DMS79 treated with DMSO at 0.1 percent for 48 hours (cell line): ENCODE results near the gene DDI2.

Experiments used
- DNase-seq: peaks from one replicate; lab custom pipeline; 2025; lab: John Stamatoyannopoulos, UW

DDI2 gene

GRCh38 chr1:15605398-15606383, 11.6 kb upstream of the DDI2 start:
- no peak for DNase-seq

DNA sequence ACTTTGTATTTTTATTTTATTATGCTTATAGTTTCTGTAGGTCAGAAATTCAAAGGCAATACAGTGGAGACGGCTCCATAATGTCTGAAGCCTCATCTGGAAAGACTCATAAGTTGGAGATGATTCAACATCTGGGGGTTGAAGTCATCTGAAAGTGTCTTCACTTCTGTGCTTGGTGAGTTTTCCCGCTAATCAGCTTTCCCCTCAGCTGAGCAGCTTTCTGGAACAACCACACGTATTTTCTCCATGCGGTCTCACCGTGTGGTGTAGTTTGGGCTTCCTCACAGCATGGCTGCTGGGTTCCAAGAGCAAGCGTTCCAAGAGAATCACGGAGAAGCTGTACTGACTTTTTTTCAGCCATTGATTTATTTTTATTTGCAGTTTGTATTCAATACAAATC, 7.6 kb upstream of the DDI2 start:
- no peak for DNase-seq

GRCh38 chr1:15610167-15610566, 7.1 kb upstream of the DDI2 start:
- no peak for DNase-seq

DNA sequence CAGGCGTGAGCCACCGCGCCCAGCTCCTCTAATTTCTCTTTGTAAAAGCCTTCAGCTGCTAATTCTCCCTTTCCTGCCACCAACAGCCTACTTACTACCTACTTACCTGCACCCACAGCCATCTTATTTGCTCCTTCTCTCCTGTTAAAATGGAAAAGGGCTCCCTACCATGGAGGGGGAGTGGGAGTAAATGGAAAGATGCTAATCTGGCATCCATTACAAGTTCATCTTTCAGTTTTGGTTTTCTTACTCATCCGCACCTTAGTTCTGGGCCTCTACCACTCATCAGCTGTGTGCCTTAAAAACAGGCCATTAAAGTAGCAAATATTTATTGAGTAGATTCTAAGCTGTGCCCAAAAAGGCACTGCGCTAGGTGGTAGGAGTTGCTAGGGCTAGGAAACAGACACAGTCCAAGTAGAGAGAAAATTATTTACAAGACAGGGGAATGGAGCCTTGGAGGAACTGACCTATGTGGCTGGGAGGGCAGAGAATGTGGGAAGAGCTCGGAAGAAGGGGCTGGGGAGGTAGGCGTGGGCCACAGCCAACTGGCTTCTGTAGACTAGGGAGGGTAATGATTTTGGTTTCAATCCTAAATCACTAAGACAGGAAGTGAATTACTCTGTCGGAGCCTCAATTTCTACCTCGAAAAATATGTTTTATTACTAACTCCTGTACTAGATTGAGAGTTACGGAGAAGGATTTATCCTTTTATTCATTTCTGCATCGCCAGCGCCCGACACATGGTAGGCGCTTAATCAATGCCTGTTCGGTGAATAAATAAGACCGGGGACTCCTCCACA, 685 bp upstream of the DDI2 start:
- no peak for DNase-seq

DNA sequence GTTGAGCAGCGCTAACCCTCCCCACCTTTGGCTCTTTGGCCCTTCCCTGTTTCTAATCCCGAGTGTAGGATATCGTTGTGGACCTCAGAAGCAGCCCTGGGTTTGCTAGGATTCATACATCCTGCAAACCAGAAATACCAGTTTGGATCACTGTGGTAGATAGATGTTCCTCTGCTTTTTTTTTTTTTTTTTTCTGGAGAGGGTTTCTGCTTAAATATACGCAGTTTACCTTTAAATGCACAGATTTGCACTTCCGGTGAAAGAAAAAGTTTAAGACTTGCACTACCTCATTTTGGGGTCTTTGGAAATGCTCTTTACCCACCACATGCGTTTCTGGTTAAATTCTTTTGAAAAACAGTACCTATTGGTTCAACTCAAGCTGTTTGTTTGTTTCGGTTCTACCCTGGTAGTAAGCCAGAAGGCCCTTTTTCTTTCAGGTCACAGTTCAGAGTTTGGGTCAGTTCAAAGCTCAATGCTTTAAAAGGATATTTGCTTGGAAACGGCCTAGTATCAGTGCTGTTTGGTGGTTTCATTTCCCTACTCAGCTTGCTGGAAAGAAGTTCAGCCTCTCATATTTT, 908 bp downstream of the DDI2 start:
- peak; percentile 48 for DNase-seq

GRCh38 chr1:15618655-15619525, 1.6 kb downstream of the DDI2 start:
- DNase-seq, result no peak

GRCh38 chr1:15620155-15620545, 2.9 kb downstream of the DDI2 start:
- no peak for DNase-seq

DNA sequence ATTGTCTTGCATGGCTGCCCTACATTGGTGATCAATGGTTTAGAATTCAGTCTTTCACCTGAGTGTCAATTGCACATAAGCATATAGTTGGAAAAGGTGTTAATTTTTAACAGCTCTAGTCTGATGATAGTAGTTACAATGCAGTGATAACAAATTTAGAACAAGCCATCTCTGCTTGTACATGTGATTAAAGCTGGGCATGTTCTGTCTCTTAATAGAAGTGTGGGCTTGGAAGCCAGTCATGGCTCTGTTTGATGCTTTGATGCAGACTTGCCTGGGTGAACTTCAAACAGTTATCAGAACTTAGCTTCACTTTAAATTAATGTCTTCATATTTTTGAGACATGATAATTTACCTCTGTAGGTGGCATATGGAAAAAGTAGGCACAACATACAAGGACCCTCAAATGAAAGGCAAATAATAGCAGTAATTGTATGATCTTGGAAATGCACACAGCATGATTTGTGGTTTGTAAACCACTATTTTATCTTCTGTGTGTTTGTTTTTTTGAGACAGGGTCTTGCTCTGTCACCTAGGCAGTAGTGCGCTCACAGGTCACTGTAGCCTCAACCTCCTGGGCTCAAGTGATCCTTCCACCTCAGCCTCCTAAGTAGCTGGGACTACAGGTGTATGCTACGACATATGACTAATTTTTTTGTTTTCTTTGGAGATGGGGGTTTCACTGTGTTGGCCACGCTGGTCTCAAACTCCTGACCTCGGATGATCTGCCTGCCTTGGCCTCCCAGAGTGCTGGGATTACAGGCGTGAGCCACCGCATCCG, 3.8 kb downstream of the DDI2 start:
- no peak for DNase-seq

- no peak for DNase-seq
Observed at GRCh38 chr1:15621975-15622374, 4.7 kb downstream of the DDI2 start.

GRCh38 chr1:15622712-15623373, 5.6 kb downstream of the DDI2 start:
- DNase-seq, result no peak

DNA sequence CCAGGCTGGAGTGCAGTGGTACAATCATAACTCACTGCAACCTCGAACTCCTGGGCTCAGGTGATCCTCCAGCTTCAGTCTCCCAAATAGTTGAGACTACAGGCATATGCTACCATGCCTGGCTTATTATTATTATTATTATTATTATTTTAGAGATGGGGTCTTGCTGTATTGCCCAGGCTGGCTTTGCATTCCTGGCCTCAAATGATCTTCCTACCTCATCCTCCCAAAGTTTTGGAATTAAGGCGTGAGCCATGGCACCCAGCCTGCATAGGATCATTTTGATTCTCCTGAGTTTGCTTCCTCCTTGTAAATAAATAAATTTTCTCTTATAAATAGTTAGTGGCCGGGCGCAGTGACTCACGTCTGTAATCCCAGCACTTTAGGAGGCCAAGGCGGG, 6.2 kb downstream of the DDI2 start:
- DNase-seq, result no peak

DNA sequence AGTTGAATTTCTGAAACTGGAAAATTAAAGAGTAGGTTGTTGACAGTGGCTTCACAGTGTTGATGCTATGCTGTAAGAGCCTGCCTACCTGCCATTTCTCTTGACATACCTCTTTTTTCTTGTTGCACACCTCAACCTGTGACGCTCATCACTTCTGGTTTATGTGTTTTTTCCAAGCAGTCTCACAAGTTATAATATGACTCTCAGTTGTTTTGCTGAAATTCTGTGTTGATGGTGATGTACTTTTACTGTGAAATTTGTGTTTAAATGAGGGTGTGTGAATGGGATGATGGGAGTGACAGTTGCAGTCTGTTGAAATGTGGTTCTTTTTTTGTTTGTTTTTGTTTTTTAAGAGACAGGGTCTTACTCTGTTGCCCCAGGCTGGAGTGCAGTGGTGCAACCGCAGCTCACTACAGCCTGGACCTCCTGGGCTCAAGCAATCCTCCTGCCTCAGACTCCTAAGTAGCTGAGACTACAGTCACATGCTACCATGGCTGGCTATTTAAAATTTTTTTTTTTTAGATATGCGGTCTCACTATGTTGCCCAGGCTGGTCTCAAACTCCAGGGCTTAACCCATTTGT, 7.0 kb downstream of the DDI2 start:
- no peak for DNase-seq

GRCh38 chr1:15625056-15625917, 8.0 kb downstream of the DDI2 start:
- DNase-seq, result no peak

GRCh38 chr1:15626269-15626950, 9.2 kb downstream of the DDI2 start:
- no peak for DNase-seq

DNA sequence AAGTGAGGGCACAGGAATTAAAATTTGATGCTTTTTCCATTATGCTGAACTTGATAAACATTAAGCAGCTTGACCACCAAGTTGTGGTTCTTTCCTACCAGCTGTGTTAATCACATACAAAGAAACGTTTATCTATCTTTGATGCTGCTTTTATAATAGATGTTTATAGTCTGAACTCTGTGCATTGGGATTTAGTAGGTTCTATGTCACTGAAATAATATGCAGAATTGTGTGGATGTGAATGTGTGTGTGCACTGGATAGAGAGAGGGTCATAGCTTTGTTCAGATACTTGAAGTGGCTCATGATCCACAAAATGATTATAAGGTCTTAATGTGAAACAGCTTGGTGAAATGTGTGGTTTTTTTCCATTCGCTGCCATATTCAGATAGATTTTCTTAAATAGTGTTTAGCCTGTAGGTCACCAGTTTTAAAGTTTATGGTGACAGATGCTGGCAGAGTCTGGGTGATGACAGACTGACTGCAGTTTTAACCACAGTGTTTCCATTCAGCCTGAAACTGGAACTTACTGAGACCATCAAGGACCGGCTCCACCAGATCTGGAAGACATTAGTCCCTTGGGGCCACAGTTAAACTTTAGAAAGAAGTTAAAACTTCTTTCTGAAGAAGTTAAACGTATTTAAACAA, 10.2 kb downstream of the DDI2 start:
- DNase-seq, result no peak

DNA sequence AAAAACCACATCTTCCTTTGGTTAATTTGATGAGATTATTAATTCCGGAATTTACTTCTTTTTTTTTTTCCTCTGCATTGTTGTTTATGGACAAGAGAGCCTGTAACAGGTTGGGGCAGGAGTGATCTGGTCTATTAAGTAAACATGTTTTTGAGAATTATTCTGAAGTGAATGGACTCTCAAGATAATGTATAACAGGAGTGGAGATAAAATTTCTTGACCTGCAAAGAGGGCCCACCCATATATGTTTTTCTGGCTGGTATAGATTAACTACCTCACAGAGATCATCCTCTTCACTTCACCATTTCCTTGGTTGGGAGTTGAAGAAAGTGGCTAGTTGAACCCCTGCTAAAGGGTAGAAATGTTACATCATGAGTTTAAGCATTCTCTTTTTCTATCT, 10.7 kb downstream of the DDI2 start:
- DNase-seq, result no peak

DNA sequence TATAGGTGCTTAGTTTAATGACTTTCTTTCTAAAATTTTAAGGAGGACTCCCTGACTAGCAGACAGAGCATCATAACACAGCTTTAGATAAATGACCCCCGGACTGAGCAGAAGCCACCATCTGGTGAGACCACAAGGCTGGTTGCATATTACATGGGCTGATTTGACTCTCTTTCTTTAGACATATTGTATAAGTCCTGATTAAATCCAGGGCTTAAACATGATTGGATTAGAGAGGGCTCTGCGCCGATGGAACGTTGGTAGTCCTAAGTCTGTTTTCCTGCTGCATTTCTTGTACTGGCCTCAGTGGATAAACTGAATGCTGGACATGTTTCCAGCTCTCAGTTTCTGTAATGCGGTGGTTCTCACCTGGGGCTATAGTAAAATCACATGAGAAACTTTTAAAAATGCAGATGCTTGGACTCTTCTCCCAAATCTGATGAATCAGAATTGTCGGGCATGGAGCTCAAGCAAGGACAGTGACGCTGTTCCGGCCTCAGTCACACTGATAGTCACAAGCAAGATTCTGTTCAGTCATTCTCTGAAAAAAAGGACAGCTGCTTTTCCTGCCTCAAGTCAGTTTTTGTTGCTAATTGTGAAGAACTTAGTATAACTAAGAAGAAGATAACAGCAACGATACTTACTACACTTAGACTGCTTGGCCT, 16.6 kb downstream of the DDI2 start:
- DNase-seq, result no peak
